HK-2 (cell line): ENCODE results near the gene LIX1L.

Experiments used
- DNase-seq: peaks from one replicate; pipeline ENCODE4 v3.0.0-alpha.2; 2018; ENCODE audit not compliant: unreplicated experiment

The LIX1L gene

DNA sequence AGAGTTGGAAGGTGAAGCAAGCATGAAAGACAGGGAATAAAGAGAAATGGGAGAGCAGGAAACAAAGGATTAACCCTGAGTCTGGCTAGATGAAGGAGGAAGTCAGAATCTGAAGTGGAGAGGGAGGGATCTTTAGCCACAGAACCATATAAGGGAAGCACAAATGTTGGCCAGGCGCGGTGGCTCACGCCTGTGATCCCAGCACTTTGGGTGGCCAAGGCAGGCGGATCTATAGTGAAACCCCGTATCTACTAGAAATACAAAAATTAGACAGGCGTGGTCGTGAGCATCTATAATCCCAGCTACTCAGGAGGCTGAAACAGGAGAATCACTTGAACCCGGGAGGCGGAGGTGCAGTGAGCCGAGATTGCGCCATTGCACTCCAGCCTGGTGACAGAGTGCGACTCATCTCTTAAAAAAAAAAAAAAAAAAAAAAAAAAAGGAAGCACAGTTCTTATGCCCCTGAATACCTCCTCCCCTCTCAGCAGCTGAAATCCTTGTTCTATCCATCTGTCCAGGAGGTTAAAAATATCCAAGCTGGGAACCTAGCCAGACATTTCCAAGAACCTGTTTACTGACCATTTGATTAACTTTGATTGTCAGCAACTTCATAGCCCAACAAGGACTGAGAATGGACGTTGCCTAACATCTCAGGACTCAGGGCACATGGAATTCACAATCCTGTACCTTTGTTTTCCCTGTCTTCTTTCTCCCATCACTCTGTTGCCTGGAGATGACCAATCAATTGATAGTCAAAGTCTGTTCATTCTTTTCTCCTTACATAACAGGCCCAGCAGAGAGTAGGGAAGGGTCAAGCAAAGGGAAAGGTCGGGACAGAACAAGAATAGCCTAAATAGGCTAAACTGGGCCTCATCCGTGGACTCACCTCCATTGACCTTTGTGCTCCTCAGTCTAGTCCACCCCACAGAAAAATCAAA, 28.0 kb upstream of the LIX1L start:
- peak; percentile 58 for DNase-seq

GRCh38 chr1:145985129-145985501, 27.3 kb upstream of the LIX1L start:
- DNase-seq = no peak

- DNase-seq = no peak
Measured at GRCh38 chr1:145983960-145984830, 26.4 kb upstream of the LIX1L start.

- no peak for DNase-seq
Measured at GRCh38 chr1:145983206-145983675, 25.4 kb upstream of the LIX1L start.

GRCh38 chr1:145982010-145982723, 24.4 kb upstream of the LIX1L start:
- no peak for DNase-seq

- DNase-seq = no peak
Measured at GRCh38 chr1:145980457-145980994, 22.7 kb upstream of the LIX1L start.

- no peak for DNase-seq
Measured at GRCh38 chr1:145979746-145980456, 22.1 kb upstream of the LIX1L start.

DNA sequence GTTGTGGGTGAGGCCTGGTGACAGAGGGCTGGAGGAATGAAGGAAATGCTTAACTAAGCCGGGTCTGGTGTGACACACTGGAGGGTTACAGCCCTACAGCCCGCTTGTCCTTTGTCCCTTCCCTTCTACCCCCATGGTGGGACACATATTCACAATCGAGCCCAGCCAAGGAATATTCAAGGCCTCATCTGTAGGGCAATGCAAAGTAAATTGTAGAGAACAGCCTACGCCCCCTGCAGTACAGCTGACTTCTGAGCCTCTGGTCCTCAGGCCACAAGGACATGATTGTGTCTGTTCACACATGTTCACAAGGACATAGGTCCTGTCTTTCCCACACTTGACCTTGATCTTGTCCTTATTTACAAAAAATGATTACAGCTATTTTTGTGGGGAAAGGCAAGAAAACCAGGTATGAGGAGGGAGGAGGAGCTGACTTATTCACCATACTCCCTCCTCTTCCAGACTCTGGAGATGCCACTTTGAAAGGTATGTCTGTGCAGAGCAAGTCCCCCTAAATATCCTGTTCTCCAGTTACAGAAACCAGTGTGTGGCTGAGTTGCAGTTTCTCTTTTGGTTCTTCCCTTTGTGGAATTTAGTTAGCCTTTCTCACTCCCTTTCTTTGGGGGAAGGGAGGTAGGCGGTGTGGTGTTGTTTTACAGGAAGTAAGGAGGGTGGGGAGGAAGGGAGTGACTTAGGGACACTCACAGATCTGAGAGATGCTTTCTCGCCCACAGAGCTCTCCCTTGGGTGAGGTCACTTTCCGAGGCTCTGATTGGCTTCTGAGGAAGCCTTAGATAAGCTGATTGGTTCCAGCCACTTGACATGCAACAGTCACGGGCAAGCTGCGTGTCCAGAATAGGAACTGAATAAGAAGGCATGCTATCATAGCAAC, 21.3 kb upstream of the LIX1L start:
- DNase-seq = peak; percentile 91

DNA sequence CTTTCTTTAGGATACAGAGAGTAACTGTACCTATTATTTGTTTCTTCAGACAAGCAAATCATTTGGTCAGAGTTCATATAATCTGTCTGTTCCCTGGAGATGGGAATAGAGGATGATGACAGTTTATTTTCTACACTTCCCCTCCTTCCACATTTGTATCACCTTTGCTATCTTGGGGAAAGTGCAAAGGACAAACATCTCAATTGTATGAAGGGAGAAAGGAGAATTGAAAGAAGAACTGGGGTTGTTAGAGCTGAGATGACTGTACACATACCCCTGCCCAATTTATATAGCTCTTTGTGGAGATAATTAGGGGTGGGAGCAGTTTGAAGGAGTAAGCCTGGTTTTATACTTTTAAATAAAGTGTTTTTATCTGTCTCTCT, 20.6 kb upstream of the LIX1L start:
- no peak for DNase-seq

GRCh38 chr1:145977486-145978470, 20.0 kb upstream of the LIX1L start:
- peak; percentile 50 for DNase-seq

GRCh38 chr1:145977016-145977415, 19.2 kb upstream of the LIX1L start:
- DNase-seq = no peak

DNA sequence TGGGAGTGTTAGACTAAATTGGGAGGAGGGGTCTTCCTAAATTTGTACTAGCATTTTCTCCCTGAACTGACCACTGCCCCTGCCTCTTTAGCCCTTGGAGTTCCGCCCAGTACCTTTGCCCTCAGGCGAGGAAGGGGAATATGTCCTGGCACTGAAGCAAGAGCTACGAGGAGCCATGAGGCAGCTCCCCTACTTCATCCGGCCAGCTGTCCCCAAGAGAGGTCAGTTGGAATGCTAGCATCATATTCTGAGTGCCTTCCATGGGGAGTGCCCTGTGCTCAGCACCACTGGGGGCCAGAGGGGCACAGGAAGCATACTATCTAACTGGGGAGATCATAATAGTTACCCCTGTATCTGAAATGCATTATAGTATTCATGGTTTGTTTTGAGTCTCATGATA, 17.4 kb upstream of the LIX1L start:
- no peak for DNase-seq

DNA sequence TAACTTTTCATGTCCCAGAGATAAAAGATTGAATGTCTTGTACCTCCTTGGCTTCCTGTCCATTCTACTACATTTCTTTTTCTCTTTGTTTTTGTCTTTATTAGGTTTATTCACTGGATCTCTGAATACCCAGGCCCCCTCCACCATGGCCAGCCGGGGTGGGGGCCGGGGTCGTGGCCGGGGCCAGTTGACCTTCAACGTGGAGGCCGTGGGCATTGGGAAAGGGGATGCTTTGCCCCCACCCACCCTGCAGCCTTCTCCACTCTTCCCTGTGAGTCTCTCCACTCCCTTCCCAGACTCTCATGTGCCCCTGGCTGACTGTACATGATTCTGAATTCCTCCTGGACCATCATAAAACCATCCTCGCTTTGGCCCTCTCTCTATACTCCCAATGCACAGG, 16.9 kb upstream of the LIX1L start:
- no peak for DNase-seq

GRCh38 chr1:145972580-145972979, 14.8 kb upstream of the LIX1L start:
- no peak for DNase-seq

DNA sequence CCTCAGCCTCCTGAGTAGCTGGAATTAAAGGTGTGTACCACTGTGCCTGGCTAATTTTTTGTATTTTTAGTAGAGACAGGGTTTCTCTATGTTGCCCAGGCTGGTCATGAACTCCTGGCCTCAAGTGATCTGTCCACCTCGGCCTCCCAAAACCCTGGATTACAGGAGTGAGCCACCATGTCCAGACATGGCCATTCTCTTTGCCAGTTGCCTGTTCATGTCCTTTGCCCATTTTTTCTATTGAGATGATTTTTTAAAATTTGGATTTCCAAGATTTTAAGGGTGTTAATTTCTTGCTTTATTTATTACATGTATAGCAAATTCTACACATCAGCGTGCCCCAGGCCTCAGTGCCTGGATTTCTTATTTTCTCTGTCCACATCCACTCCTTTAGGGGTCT, 9.5 kb upstream of the LIX1L start:
- DNase-seq = no peak

DNA sequence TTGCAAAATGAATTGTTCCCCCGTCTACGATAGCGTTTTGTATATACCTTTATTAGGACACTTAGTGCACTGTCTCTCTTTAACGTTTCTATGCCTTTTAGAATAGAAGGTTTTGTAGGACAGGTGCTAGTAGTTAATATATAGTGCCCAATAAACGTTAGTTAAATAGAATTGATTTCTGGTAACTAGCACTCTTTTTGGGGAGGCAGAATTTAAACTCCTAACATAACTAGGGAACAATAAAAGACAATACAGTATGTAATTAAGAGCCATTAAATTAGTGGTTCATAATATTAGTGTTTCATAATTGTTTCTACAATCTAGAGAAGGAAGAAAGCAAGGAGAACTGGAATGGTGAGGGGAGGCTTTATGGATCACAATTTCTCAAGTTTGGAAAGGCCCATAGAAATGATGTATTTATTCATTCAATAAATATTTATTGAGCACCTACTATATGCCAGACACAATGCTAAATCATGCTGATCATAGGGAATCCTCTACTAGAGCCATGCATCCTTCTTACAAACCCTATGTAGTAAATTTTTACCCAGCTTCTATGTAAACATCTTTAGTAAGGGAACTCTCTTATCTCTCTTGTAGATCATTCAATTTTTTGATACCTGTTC, 7.4 kb upstream of the LIX1L start:
- DNase-seq = no peak

GRCh38 chr1:145964328-145965118, 6.7 kb upstream of the LIX1L start, which contains the start of the genes ANKRD34A and POLR3GL:
ANKRD34A (minus strand) TSS chr1:145964575; CDS start chr1:145961759, 2,816 bp downstream.
POLR3GL (plus strand) TSS chr1:145964690; CDS start chr1:145974866, 10,176 bp downstream.
- peak; percentile 94 for DNase-seq
